ENCODE data around the gene ARHGAP23. TPM values are rescaled to one million over a fixed set of nuclear protein-coding genes. Genes with fewer than 3 reads are reported as not detected.

The ARHGAP23 gene
- total RNA-seq, 1 experiment from 2014 or later = 97.9 TPM

DNA sequence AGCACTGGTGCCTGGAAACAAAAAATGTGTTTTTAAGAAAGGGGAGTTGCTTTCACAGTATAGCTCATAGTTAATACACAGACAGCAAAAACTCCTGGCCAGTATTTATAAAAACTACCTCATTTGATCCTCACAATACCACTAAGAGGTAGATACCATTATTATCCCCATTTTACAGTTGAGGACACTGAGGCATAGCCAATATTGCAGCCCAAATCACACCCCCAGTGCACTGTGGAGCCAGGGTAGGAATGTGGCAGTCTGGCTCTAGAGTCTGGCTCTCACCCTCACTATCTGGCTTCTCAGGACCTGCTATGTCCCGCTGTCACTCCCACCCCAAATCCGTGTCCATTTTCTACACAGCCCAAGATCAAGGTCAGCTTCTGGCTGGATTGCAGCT is 2.6 kb downstream of the ARHGAP23 start:
- H2BK5ac ChIP-seq (ENCODE audit: insufficient read length, low read length) = no peak overlapping the region
- no peaks in the 10 kb centered on the region for H3K9me3 ChIP-seq (ENCODE audit: control insufficient read depth, low read depth, low read length)
- no CpG with 5 or more reads among the region's 2 CpGs for WGBS (ENCODE audit: extremely low coverage, insufficient read length, low lambda C conversion rate)
- H3K23me2 ChIP-seq (ENCODE audit: insufficient read length, low read depth, low read length, poor library complexity, severe bottlenecking) = peaks cover 11% of the 10 kb centered on the region
- no peak overlapping the region for H3K14ac ChIP-seq (ENCODE audit: insufficient read depth, low read length)
- H3K79me1 ChIP-seq (ENCODE audit: insufficient read depth, low read depth, low read length, poor library complexity, severe bottlenecking) = no peaks in the 10 kb centered on the region
- H3K9me3 Mint-ChIP-seq = no peaks in the 10 kb centered on the region
- H3K27ac Mint-ChIP-seq = no peak overlapping the region; a peak in 1 of 7 replicates
- no peak overlapping the region; the same call in 1 of the 2 replicates for H2BK15ac ChIP-seq (ENCODE audit: low read depth, low read length)
- H3K27ac ChIP-seq (ENCODE audit: insufficient read length, low read depth, low read length) = no peak overlapping the region
- no peak overlapping the region for H2AFZ ChIP-seq (ENCODE audit: low read length)
- TF ChIP-seq, protein P1, sequence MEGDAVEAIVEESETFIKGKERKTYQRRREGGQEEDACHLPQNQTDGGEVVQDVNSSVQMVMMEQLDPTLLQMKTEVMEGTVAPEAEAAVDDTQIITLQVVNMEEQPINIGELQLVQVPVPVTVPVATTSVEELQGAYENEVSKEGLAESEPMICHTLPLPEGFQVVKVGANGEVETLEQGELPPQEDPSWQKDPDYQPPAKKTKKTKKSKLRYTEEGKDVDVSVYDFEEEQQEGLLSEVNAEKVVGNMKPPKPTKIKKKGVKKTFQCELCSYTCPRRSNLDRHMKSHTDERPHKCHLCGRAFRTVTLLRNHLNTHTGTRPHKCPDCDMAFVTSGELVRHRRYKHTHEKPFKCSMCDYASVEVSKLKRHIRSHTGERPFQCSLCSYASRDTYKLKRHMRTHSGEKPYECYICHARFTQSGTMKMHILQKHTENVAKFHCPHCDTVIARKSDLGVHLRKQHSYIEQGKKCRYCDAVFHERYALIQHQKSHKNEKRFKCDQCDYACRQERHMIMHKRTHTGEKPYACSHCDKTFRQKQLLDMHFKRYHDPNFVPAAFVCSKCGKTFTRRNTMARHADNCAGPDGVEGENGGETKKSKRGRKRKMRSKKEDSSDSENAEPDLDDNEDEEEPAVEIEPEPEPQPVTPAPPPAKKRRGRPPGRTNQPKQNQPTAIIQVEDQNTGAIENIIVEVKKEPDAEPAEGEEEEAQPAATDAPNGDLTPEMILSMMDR (conservative IDR thresholded peaks at IDR 0.05) = no peak
- H2BK120ac ChIP-seq (ENCODE audit: low read depth, low read length, poor library complexity, severe bottlenecking) = no peak overlapping the region
- H4K91ac ChIP-seq (ENCODE audit: insufficient read length, low read depth, low read length) = no peak overlapping the region
- no peak overlapping the region for H3T11ph ChIP-seq (ENCODE audit: low read length)
- no peak overlapping the region for H3K9ac ChIP-seq (ENCODE audit: extremely low read depth, insufficient read length, low read length)
- H3K4me1 Mint-ChIP-seq = peaks cover 51 to 57% of the 10 kb centered on the region in 2 experiments
- no peak overlapping the region for H3K18ac ChIP-seq (ENCODE audit: insufficient read length, low read depth, low read length)
- no peak overlapping the region for H3K4ac ChIP-seq (ENCODE audit: low read depth, low read length)
- H3K4me3 Mint-ChIP-seq = no peak overlapping the region
- peaks cover 8% of the 10 kb centered on the region; the same call in 1 of the 2 replicates for H3K4me1 ChIP-seq (ENCODE audit: insufficient read depth, low read length)
- no peak for DNase-seq
- H3K36me3 Mint-ChIP-seq (ENCODE audit: insufficient read depth in 1 of 3, low read depth in 3 of 3) = peaks cover 0 to 4% (median 2%) of the 10 kb centered on the region in 3 experiments; a peak in 4 of 7 replicates
- H4K20me1 ChIP-seq (ENCODE audit: control insufficient read depth, insufficient read depth, insufficient read length) = no peaks in the 10 kb centered on the region
- no peak overlapping the region for H3K23ac ChIP-seq (ENCODE audit: insufficient read length, low read depth, low read length)
- no peak overlapping the region for H4K8ac ChIP-seq (replicated peaks; ENCODE audit: insufficient read length, low read depth, low read length)
- H2AK5ac ChIP-seq (ENCODE audit: insufficient read length, low read length) = no peak overlapping the region
- no peak overlapping the region for H2BK20ac ChIP-seq (ENCODE audit: low read depth, low read length, poor library complexity, severe bottlenecking)
- no peak overlapping the region for H2BK12ac ChIP-seq (ENCODE audit: insufficient read length, low read depth, low read length)
- no peak overlapping the region for H3K56ac ChIP-seq (ENCODE audit: insufficient read length, low read depth, low read length)
- peaks cover 27% of the 10 kb centered on the region; the same call in 1 of the 2 replicates for H3K79me2 ChIP-seq (ENCODE audit: insufficient read depth, low read length)
- H3K4me2 ChIP-seq (ENCODE audit: insufficient read depth, insufficient read length, low read length) = no peak overlapping the region
- no peak overlapping the region for H4K5ac ChIP-seq (ENCODE audit: insufficient read length, low read depth, low read length)
- H3K27me3 ChIP-seq (ENCODE audit: insufficient read depth, low read length) = no peaks in the 10 kb centered on the region
- no peaks in the 10 kb centered on the region for H3K27me3 Mint-ChIP-seq (ENCODE audit: low read depth)
